ENCODE measurements around the gene TRAPPC3L. TPM values are rescaled to one million over a fixed set of nuclear protein-coding genes. Genes with fewer than 3 reads are reported as not detected.

Gene TRAPPC3L
- polyA plus RNA-seq, 1 donor from 2014 or later: not detected

- Histone ChIP-seq H3K9ac (ENCODE audit: low read length) (no peak overlapping the region), H3K4me3 (ENCODE audit: low read length) (no peak overlapping the region), H3F3A (ENCODE audit: insufficient read depth, low read length, poor library complexity, severe bottlenecking) (no peaks in the 10 kb centered on the region), H3K27ac (ENCODE audit: low read length) (no peak overlapping the region), H3K9me3 (ENCODE audit: low read length) (no peaks in the 10 kb centered on the region), H3K36me3 (ENCODE audit: insufficient read depth, low read length) (no peaks in the 10 kb centered on the region), H3K9me2 (ENCODE audit: insufficient read depth, low read length) (no peaks in the 10 kb centered on the region), H3K27me3 (ENCODE audit: insufficient read depth, low read depth, low read length) (no peaks in the 10 kb centered on the region), H3K79me2 (replicated peaks; ENCODE audit: insufficient read depth, low read length) (no peaks in the 10 kb centered on the region), H3K4me2 (ENCODE audit: low read length) (no peak overlapping the region), H4K20me1 (ENCODE audit: insufficient read depth) (no peaks in the 10 kb centered on the region), H2AFZ (ENCODE audit: low read depth, low read length) (no peak overlapping the region)
- TF ChIP-seq MXI1 (conservative IDR thresholded peaks at IDR 0.05; ENCODE audit: poor library complexity, severe bottlenecking) (no peak), TAF1 (IDR thresholded peaks at IDR 0.05; ENCODE audit: low read depth) (no peak), EP300 (conservative IDR thresholded peaks at IDR 0.05; ENCODE audit: poor library complexity, severe bottlenecking) (no peak), RAD21 (conservative IDR thresholded peaks at IDR 0.05) (no peak), SMC3 (conservative IDR thresholded peaks at IDR 0.05; ENCODE audit: poor library complexity) (no peak), EZH2 (IDR thresholded peaks at IDR 0.05; ENCODE audit: borderline replicate concordance, insufficient read depth, low read length, poor library complexity, severe bottlenecking) (no peak), POLR2AphosphoS5 (IDR thresholded peaks at IDR 0.05) (no peak)
- TF ChIP-seq, protein P1, sequence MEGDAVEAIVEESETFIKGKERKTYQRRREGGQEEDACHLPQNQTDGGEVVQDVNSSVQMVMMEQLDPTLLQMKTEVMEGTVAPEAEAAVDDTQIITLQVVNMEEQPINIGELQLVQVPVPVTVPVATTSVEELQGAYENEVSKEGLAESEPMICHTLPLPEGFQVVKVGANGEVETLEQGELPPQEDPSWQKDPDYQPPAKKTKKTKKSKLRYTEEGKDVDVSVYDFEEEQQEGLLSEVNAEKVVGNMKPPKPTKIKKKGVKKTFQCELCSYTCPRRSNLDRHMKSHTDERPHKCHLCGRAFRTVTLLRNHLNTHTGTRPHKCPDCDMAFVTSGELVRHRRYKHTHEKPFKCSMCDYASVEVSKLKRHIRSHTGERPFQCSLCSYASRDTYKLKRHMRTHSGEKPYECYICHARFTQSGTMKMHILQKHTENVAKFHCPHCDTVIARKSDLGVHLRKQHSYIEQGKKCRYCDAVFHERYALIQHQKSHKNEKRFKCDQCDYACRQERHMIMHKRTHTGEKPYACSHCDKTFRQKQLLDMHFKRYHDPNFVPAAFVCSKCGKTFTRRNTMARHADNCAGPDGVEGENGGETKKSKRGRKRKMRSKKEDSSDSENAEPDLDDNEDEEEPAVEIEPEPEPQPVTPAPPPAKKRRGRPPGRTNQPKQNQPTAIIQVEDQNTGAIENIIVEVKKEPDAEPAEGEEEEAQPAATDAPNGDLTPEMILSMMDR (IDR thresholded peaks at IDR 0.05; ENCODE audit: poor library complexity, severe bottlenecking): no peak
- TF ChIP-seq, protein P2, sequence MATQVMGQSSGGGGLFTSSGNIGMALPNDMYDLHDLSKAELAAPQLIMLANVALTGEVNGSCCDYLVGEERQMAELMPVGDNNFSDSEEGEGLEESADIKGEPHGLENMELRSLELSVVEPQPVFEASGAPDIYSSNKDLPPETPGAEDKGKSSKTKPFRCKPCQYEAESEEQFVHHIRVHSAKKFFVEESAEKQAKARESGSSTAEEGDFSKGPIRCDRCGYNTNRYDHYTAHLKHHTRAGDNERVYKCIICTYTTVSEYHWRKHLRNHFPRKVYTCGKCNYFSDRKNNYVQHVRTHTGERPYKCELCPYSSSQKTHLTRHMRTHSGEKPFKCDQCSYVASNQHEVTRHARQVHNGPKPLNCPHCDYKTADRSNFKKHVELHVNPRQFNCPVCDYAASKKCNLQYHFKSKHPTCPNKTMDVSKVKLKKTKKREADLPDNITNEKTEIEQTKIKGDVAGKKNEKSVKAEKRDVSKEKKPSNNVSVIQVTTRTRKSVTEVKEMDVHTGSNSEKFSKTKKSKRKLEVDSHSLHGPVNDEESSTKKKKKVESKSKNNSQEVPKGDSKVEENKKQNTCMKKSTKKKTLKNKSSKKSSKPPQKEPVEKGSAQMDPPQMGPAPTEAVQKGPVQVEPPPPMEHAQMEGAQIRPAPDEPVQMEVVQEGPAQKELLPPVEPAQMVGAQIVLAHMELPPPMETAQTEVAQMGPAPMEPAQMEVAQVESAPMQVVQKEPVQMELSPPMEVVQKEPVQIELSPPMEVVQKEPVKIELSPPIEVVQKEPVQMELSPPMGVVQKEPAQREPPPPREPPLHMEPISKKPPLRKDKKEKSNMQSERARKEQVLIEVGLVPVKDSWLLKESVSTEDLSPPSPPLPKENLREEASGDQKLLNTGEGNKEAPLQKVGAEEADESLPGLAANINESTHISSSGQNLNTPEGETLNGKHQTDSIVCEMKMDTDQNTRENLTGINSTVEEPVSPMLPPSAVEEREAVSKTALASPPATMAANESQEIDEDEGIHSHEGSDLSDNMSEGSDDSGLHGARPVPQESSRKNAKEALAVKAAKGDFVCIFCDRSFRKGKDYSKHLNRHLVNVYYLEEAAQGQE (IDR thresholded peaks at IDR 0.05; ENCODE audit: borderline replicate concordance): no peak
Measured at GRCh38 chr6:116560130-116560529, 14.6 kb upstream of the TRAPPC3L start.

DNA sequence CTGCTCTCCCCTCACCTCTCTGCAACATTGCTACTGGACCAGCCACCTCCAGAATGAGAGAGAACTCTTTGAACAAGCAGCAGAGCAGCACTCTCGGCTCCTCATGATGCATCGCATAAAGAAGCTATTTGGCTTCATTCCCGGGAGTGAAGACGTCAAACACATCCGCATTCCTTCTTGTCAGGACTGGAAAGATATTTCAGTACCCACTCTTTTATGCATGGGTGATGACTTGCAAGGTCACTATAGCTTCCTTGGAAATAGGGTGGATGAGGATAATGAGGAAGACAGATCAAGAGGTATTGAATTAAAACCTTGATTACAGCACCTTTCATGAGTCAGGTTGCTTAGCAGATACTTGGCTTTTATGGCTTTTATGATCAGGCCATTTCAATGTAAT is 12.4 kb upstream of the TRAPPC3L start:
- Histone ChIP-seq H3K79me2 (replicated peaks; ENCODE audit: insufficient read depth, low read length) (no peaks in the 10 kb centered on the region), H3K9me3 (ENCODE audit: low read length) (no peaks in the 10 kb centered on the region), H3K27ac (ENCODE audit: low read length) (no peak overlapping the region), H3K9ac (ENCODE audit: low read length) (no peak overlapping the region), H3K4me2 (ENCODE audit: low read length) (no peak overlapping the region), H3K9me2 (ENCODE audit: insufficient read depth, low read length) (no peaks in the 10 kb centered on the region), H3K27me3 (ENCODE audit: insufficient read depth, low read depth, low read length) (no peaks in the 10 kb centered on the region), H3F3A (ENCODE audit: insufficient read depth, low read length, poor library complexity, severe bottlenecking) (no peaks in the 10 kb centered on the region), H3K36me3 (ENCODE audit: insufficient read depth, low read length) (no peaks in the 10 kb centered on the region), H2AFZ (ENCODE audit: low read depth, low read length) (no peak overlapping the region), H3K4me3 (ENCODE audit: low read length) (peak overlapping the region; percentile 23), H4K20me1 (ENCODE audit: insufficient read depth) (no peaks in the 10 kb centered on the region)
- TF ChIP-seq, protein P2 (IDR thresholded peaks at IDR 0.05; ENCODE audit: borderline replicate concordance): peak; percentile 32
- no peak for TF ChIP-seq MXI1 (conservative IDR thresholded peaks at IDR 0.05; ENCODE audit: poor library complexity, severe bottlenecking)
- no peak for TF ChIP-seq POLR2AphosphoS5 (IDR thresholded peaks at IDR 0.05)

All from neural cell (in vitro differentiated cells).